Endodermal cell (in vitro differentiated cells): ENCODE data around the gene UPK2. TPM values are rescaled to one million over a fixed set of nuclear protein-coding genes. Genes with fewer than 3 reads are reported as not detected.

Experiments used
- DNase-seq: peaks from one replicate; pipeline ENCODE4 v3.0.0-alpha.2; 2017
- H3K27ac ChIP-seq: 2 replicates; pipeline ENCODE4 v1.5.1; 2013; ENCODE audit warnings: mild to moderate bottlenecking, low read depth, low read length, moderate library complexity
- H3K27me3 ChIP-seq: 2 replicates; pipeline ENCODE4 v1.6.1; 2013; ENCODE audit warnings: mild to moderate bottlenecking, low read length, moderate library complexity; ENCODE audit not compliant: insufficient read depth, control insufficient read depth, poor library complexity, severe bottlenecking
- H3K36me3 ChIP-seq: 2 replicates; pipeline ENCODE4 v1.7.0; 2013; ENCODE audit warnings: mild to moderate bottlenecking, low read length, moderate library complexity; ENCODE audit not compliant: control insufficient read depth, insufficient read depth
- H3K4me1 ChIP-seq: one replicate; pipeline ENCODE4 v1.7.0; 2013; ENCODE audit warnings: low read length; ENCODE audit not compliant: control insufficient read depth, insufficient read depth
- H3K4me3 ChIP-seq: 2 replicates; pipeline ENCODE4 v1.5.1; 2013; ENCODE audit warnings: mild to moderate bottlenecking, low read length, moderate library complexity
- H3K9ac ChIP-seq: 2 replicates; pipeline ENCODE4 v1.6.1; 2013; ENCODE audit warnings: mild to moderate bottlenecking, low read length, moderate library complexity; ENCODE audit not compliant: poor library complexity, severe bottlenecking; ENCODE audit errors: extremely low read depth
- H3K9me3 ChIP-seq: 2 replicates; pipeline ENCODE4 v1.6.1; 2013; ENCODE audit warnings: mild to moderate bottlenecking, low read length, moderate library complexity; ENCODE audit not compliant: control insufficient read depth
- H3K27ac Mint-ChIP-seq: 2 replicates; pipeline ENCODE4 v1.8.0; 2020; ENCODE audit warnings: mixed read lengths
- H3K27me3 Mint-ChIP-seq: 2 replicates; pipeline ENCODE4 v1.8.0; 2021; ENCODE audit warnings: mild to moderate bottlenecking, mixed read lengths; ENCODE audit not compliant: insufficient read depth
- H3K36me3 Mint-ChIP-seq: 2 replicates; pipeline ENCODE4 v1.8.0; 2020; ENCODE audit warnings: low read depth, mixed read lengths
- H3K4me1 Mint-ChIP-seq: 2 replicates; pipeline ENCODE4 v1.8.0; 2020; ENCODE audit warnings: mixed read lengths
- H3K4me3 Mint-ChIP-seq: 2 replicates; pipeline ENCODE4 v1.8.0; 2020; ENCODE audit warnings: mild to moderate bottlenecking, moderate library complexity, mixed read lengths
- H3K9me3 Mint-ChIP-seq: 2 replicates; pipeline ENCODE4 v1.8.0; 2020; ENCODE audit warnings: mild to moderate bottlenecking, mixed read lengths
- WGBS, 2 experiments: methylation state at CpG; one replicate each; pipeline versions ENCODE4 v1.1.5 to v1.1.7; 2013; ENCODE audit warnings: missing lambda C conversion rate in 2 of 2, mixed read lengths in 1 of 2; ENCODE audit not compliant: insufficient coverage in 1 of 2, insufficient read length in 1 of 2; 5-methylcytosine and 5-hydroxymethylcytosine counted together
- total RNA-seq, 2 donors: library from RNA; stranded (reverse); fragmentation: NEBNext Ultra II Directional in 1 of 2; extraction: Animal tissue kit (Norgen Biotek cat#: 25700) in 1 of 2; gene quantifications; 2 replicates in 1 of 2; 3 replicates in 1 of 2; pipeline ENCODE4 v1.2.1, GENCODE V29; 2021
- TF ChIP-seq, protein P1 (sequence below): fragments of 200-600 bp; sonication (generic); conservative IDR thresholded peaks from 2 replicates; pipeline ENCODE4 v1.5.0; 2021; ENCODE audit warnings: antibody characterized with exemption, mild to moderate bottlenecking

The UPK2 gene
- total RNA-seq, 2 donors from 2014 or later, result 0.38 TPM; not detected in 1

DNA sequence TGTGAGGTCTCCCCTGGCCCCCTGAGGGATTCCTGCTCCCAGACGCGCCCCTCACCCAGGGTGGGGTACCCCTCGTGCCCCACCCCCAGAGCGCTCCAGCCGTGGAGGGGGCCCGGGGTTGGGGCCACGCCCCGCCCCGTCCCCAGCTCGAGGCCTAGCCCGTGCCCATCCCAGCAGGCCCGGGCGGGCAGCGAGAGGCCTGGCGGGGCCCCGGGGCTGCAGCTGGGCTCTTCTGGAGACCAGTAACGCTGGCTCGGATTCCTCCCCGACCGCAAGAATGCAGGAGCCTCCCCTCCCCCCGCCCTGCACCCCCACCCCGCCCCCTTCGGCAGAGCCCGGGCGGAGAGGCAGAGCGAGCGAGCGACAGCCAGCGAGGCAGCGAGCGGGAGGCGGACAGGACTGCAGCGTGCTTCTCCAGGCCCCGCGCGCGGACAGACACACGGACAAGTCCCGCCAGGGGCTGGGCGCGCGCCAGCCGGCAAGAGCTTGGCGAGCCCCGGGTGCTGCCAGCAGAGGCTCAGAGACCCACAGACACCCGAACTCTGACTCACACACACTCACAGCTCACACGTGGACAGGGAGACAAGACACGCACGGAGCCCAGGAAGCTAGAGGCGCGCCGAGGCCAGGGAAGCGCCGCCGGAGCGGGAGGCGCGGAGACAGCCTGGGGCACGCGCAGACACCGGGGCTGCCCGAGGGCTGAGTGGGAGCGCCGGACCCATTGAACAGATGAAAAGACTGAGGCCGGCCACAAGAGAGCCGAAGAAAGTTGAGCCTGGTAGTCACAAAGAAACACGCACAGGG is 45.6 kb upstream of the UPK2 start:
- Histone ChIP-seq H3K4me3 (peak overlapping the region; percentile 78), H3K27ac (peak overlapping the region; percentile 92), H3K4me1 (peaks cover 45% of the 10 kb centered on the region), H3K27me3 (no peaks in the 10 kb centered on the region), H3K9ac (peak overlapping the region; percentile 87), H3K36me3 (peaks cover 41% of the 10 kb centered on the region), H3K9me3 (no peaks in the 10 kb centered on the region)
- Mint-ChIP-seq H3K4me3 (peak overlapping the region; percentile 57), H3K27me3 (no peaks in the 10 kb centered on the region), H3K27ac (peak overlapping the region; percentile 96), H3K9me3 (no peaks in the 10 kb centered on the region), H3K36me3 (peaks cover 23% of the 10 kb centered on the region), H3K4me1 (peaks cover 57% of the 10 kb centered on the region)
- peak; percentile 98 for DNase-seq
- WGBS, 2 experiments, result 6 to 8% methylated on average over 13 to 65 of the region's 67 CpGs
- TF ChIP-seq, protein P1, sequence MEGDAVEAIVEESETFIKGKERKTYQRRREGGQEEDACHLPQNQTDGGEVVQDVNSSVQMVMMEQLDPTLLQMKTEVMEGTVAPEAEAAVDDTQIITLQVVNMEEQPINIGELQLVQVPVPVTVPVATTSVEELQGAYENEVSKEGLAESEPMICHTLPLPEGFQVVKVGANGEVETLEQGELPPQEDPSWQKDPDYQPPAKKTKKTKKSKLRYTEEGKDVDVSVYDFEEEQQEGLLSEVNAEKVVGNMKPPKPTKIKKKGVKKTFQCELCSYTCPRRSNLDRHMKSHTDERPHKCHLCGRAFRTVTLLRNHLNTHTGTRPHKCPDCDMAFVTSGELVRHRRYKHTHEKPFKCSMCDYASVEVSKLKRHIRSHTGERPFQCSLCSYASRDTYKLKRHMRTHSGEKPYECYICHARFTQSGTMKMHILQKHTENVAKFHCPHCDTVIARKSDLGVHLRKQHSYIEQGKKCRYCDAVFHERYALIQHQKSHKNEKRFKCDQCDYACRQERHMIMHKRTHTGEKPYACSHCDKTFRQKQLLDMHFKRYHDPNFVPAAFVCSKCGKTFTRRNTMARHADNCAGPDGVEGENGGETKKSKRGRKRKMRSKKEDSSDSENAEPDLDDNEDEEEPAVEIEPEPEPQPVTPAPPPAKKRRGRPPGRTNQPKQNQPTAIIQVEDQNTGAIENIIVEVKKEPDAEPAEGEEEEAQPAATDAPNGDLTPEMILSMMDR, result no peak

DNA sequence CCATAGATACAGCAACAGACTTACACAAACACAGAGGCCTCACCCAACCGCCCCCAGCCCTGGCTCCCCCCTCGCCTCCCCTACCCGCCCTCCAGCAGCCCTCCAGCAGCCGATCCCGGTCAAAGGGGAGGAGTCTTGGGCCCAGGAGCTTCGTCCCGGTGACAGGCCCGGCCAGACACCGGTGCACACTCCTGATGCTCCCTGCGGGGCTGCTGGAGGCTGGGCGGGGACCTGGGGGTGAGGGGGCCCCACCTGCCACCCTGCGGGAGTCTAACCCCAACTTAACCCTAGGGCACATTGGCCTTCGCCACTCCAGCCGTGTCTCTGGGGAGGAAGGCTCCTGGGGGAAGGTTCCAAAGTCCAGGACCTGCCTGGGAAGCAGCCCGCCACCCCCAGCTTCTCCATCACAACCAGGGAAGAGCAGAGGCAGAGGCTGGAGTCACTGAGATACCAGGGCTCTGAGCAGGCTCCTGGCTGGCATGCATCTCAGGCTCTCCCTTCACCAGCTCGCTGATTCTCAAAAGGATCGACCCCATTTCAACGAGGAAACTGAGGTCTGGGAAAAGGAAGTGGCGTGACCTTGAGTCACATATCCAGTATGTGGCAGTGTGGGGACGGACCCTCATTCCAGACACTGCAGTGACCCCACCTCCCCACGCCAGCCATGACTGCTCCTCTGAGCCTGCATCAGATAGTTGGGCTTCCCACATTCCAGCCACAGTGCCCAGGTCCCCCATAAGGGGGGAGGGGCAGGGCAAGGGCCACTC is 44.8 kb upstream of the UPK2 start:
- peak; percentile 87 for DNase-seq
- WGBS, 2 experiments, result 20 to 36% methylated on average over 12 to 21 of the region's 21 CpGs
- H3K36me3 ChIP-seq, result peaks cover 34% of the 10 kb centered on the region
- H3K27me3 ChIP-seq, result no peaks in the 10 kb centered on the region
- H3K9me3 ChIP-seq, result no peaks in the 10 kb centered on the region
- peaks cover 48% of the 10 kb centered on the region for H3K4me1 ChIP-seq
- H3K9ac ChIP-seq, result peak overlapping the region; percentile 87
- peak overlapping the region; percentile 100 for H3K27ac Mint-ChIP-seq
- peak overlapping the region; percentile 57 for H3K4me3 Mint-ChIP-seq
- peak overlapping the region; percentile 91 for H3K27ac ChIP-seq
- H3K36me3 Mint-ChIP-seq, result peaks cover 17% of the 10 kb centered on the region
- TF ChIP-seq, protein P1, result no peak
- H3K4me3 ChIP-seq, result peak overlapping the region; percentile 76
- peaks cover 65% of the 10 kb centered on the region for H3K4me1 Mint-ChIP-seq
- H3K27me3 Mint-ChIP-seq, result no peaks in the 10 kb centered on the region
- H3K9me3 Mint-ChIP-seq, result no peaks in the 10 kb centered on the region

DNA sequence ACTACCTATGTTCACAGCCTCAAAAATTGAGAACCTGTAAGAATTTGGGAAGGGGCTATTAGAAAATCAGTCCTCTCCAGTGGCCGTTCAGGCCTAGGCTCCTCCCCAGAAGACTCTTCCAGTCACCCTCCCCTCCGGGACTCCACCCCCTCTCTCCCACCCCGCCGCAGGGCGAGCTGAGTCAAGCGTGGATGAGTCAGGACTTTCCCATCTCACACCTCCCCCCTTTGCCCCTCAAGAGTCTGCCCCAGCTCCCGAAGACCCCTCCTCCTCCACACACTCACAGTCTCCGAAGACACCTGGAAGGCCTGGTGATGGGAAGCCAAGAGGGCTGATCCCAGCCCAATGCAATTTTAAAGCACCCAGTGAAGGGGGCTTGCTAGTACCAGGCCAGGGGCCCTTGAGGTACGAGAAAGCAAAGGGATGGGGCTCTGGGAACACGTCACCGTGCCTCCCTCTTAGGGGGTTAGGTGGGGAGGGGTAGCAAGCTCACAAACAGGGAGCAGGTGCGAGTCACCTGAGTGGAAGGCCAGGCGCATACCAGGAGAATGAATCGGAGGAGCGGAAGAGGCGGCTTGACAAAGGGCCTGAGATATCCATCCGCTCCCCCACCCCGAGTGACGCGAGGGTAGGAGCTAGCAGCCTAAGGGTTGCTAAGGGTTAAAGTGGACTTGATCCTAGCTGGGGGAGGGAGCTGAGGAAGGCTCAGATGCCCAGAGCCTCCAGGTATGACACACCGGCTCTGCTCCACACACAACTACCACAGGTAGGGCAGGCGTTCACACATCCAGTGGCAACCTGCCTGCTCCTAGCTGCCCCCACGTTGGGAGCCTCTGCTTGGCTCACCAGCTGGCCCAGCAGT is 44.0 kb upstream of the UPK2 start:
- H3K9ac ChIP-seq, result peak overlapping the region; percentile 87
- no peaks in the 10 kb centered on the region for H3K9me3 Mint-ChIP-seq

More for the DNA sequence above, 44.0 kb upstream of the UPK2 start:
- 12 to 19% methylated on average over 18 to 23 of the region's 23 CpGs for WGBS, 2 experiments
- H3K27me3 ChIP-seq, result no peaks in the 10 kb centered on the region
- peak overlapping the region; percentile 91 for H3K27ac ChIP-seq
- H3K36me3 ChIP-seq, result peaks cover 27% of the 10 kb centered on the region
- peaks cover 10% of the 10 kb centered on the region for H3K36me3 Mint-ChIP-seq
- H3K27me3 Mint-ChIP-seq, result no peaks in the 10 kb centered on the region
- H3K27ac Mint-ChIP-seq, result peak overlapping the region; percentile 100
- TF ChIP-seq, protein P1, result no peak
- H3K9me3 ChIP-seq, result no peaks in the 10 kb centered on the region
- peak; percentile 98 for DNase-seq
- H3K4me1 Mint-ChIP-seq, result peaks cover 72% of the 10 kb centered on the region
- peak overlapping the region; percentile 76 for H3K4me3 ChIP-seq
- H3K4me1 ChIP-seq, result peaks cover 52% of the 10 kb centered on the region
- peak overlapping the region; percentile 57 for H3K4me3 Mint-ChIP-seq
